HG03103 (cell line): ENCODE data around the gene ZNF253.
A peak's percentile ranks its signal among the peaks of the same experiment; 100 is the strongest.
"Not testable (repeated sequence)": the region's sequence is repeated elsewhere in the genome, so short reads cannot be mapped to it uniquely, and the experiment has no call there.

Experiments
- ATAC-seq: cut with Tn5 transposase; IDR thresholded peaks from one replicate; pipeline ENCODE4 v1.9.1; 2021; ENCODE audit warnings: low read depth; ENCODE audit not compliant: unreplicated experiment

The ZNF253 gene

GRCh38 chr19:19865750-19866610 lies at the start of gene ZNF253:
ZNF253 (plus strand) TSS chr19:19865882; CDS start chr19:19865997, 115 bp downstream.
- peak; percentile 92 for ATAC-seq

GRCh38 chr19:19816679-19817078 lies 49.0 kb upstream of the ZNF253 start:
- no peak for ATAC-seq

- ATAC-seq, result no peak
These were observed 48.3 kb upstream of the ZNF253 start for GRCh38 chr19:19817357-19817756.

GRCh38 chr19:19820774-19821320 lies 44.8 kb upstream of the ZNF253 start:
- ATAC-seq, result no peak

GRCh38 chr19:19821366-19821951 lies 44.2 kb upstream of the ZNF253 start, which contains the start of gene ZNF506:
ZNF506 (minus strand) TSS chr19:19821750; CDS start chr19:19821603, 147 bp downstream.
- peak; percentile 78 for ATAC-seq

GRCh38 chr19:19821976-19822375 lies 43.7 kb upstream of the ZNF253 start:
- not testable (repeated sequence) for ATAC-seq

GRCh38 chr19:19823916-19824315 lies 41.8 kb upstream of the ZNF253 start:
- no peak for ATAC-seq

- ATAC-seq, result no peak
These were observed 38.8 kb upstream of the ZNF253 start for GRCh38 chr19:19826875-19827274.

GRCh38 chr19:19835560-19836038 lies 30.1 kb upstream of the ZNF253 start:
- ATAC-seq, result no peak

- no peak for ATAC-seq
These were observed 17.9 kb upstream of the ZNF253 start for GRCh38 chr19:19847781-19848180.

GRCh38 chr19:19849056-19849455 lies 16.6 kb upstream of the ZNF253 start:
- no peak for ATAC-seq

- not testable (repeated sequence) for ATAC-seq
These were observed 13.9 kb upstream of the ZNF253 start for GRCh38 chr19:19851740-19852139.

GRCh38 chr19:19858751-19859150 lies 6.9 kb upstream of the ZNF253 start:
- no peak for ATAC-seq

- ATAC-seq, result no peak
These were observed 4.8 kb upstream of the ZNF253 start for GRCh38 chr19:19860756-19861390.

GRCh38 chr19:19866611-19867248 lies 1.0 kb downstream of the ZNF253 start:
- no peak for ATAC-seq

GRCh38 chr19:19870086-19870485 lies 4.4 kb downstream of the ZNF253 start:
- not testable (repeated sequence) for ATAC-seq

GRCh38 chr19:19871932-19872331 lies 6.2 kb downstream of the ZNF253 start:
- ATAC-seq, result no peak

- ATAC-seq, result no peak
These were observed 7.7 kb downstream of the ZNF253 start for GRCh38 chr19:19873381-19873780.

GRCh38 chr19:19877724-19878123 lies 12.0 kb downstream of the ZNF253 start:
- ATAC-seq, result no peak

GRCh38 chr19:19884583-19884982 lies 18.9 kb downstream of the ZNF253 start:
- ATAC-seq, result no peak
